ENCODE results near the gene TAB2.
A peak's percentile ranks its signal among the peaks of the same experiment; 100 is the strongest.
"Not testable (repeated sequence)": the region's sequence is repeated elsewhere in the genome, so short reads cannot be mapped to it uniquely, and the experiment has no call there.

Gene TAB2

DNA sequence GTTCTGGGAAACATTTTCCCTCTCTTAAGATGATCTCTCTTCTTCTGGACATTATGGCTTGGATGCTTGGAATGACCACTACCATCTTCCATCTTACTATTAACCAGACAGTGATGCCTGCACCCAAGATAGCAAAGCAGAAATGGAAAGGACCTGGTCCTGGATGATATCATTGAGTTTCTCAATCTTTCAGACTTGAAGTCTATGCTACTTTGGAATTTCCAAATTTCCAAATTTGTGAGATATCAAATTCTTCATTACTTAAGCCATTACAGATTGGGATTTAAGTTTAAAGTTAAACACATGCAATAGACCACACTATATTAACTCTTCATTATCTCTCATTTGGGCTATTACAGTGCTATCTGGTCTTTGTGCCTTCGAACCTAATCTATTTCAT lies 3.7 kb upstream of the TAB2 start:
- DNase-seq: no peak

DNA sequence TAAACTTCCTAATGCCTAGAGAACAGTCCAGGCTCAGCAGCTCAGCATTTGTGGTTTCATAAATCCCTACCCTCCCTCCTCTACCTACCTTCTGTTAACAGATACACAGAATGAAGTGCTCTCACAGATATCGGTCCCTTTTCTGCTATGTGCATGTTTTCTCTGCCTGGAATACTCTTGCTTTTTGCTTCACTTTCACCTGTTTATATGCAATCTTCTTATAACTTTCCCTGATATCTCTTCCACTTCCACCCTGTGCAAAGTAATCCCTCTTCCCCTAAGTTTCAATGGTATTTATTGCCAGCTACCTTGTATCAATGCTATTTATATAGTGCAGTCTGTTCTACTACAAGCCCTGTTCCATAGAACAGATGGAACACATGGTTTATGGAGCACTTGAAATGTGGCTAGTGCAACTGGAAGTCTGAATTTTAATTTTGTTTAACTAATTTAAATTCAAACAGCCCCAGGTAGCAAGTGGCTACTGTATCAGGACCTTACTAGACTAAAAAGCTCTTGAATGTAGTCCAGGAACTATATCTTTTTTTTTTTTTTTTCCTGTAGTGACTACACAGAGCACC lies 3.1 kb upstream of the TAB2 start:
- no peak for DNase-seq

DNA sequence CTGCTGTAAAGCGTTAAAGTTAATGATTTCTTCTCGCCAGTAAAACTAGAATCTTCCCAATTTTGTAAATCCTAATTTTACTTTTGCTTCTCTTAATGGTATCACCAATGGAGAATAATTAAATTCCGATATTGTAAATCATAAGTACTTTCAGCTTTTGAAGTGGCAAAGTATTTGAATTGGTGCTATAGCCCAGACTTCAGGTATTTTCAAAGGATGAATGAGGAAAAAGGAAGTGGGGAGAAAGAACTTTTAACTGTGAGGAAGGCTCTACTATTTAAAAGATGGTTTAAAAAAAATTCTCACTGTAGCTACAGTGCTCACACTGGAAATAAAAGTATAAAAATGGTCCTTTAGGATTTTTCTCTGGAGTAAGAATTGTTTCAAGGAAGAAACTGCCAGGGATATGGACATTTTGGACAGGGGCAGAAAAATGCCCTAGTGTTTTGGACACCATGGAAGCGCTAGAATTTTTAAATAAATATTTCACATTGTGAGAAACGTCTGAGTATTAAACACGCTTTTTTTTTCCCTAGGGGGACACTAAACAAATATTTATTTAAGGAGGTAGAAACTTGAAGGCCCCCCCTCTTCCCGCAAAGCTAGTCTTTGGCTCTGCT lies 1.3 kb upstream of the TAB2 start:
- no peak for DNase-seq

DNA sequence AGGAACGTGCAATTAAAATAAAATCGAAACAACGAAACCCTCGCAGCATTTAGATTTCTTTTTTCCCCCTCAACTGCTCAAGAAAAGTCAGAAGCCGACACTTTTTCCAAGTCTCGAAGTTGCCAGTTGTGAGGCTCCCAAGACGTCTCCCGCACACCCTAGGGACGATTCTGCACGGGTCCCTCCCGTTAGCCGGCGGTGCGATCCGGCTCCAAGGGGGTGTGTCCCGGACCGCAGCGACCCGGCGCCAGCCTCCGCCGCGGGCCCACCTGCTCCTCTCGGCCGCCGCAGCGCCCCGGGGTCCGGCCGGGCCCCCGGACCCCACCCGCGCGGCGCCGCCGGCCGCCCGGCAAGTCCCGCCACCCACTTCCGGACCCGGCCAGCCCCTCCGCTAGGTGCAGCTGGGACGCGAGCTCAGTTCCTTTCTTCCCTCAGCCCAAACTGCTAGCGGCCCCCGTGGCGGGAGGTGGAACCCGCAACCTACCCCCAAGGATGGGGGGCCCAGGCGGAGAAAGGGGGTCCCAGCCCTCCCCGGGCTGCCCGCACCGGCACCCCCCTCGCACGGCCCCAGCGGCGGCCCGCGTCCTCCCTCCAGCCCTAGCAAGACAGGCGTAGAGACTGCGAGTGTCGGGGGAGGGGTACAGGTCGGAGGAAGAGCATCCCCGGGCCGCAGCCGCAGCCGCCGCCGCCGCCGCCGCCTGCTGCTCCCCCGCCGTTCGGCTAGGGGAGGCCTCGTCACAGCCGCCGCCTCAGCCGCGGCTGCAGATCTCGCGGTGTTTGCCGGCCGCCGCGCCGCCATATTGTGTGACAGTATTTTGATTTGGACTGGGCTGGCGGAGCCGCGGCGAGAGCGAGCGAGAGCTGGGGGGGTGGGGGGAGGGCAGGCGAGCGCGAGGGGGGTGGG lies 520 bp upstream of the TAB2 start:
- DNase-seq: peak; percentile 92

DNA sequence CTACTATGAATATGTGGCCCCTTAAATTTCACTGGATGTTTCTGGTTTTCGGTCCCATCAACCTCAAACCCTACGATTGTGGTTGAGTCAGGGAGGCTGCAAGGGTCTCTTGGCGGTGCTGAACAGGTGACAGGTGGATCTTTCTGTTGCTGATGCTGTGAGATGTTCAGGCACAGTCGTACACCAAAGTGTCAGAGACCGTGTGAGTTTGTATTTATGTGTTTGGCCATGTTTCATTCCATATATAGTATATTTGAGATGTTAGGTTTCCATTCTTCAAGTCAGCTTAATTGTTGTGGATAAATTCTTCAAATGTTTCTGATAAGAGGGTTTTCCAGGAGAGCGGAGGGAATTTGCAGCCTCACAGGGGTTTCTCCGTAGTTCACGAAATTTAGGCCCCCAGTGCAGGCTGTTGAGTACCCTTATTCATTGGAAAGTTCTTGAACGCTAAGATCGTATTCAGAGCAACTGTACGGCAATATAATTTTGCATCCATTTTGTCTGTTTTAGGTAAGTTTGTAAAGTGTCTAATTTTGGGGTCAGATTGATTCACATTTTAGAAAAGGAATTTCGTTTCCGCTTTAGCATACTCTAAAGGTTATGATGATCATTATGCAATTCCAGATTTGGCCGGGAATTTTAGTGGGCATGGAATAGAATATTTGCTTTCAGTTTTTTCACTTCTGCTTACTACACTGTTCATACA lies 1.2 kb downstream of the TAB2 start:
- peak; percentile 37 for DNase-seq

DNA sequence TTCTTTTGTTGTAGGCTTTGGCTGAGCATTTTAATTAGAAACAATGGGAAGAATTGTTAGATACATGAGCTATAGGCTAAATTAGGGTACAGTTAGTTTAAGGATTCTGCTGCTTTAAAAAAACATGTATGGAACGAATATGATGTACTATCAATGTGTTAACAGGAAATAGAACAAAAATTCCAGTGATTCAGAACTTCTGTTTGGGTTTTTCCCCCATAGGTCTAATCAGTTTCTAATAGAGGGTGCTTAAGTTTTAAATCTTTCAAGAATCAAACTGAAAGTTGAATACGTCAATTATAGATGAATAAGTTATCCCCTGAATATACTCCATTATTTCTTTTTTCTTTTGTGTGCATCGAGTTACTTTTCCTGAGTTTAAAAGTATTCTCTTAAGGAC lies 1.9 kb downstream of the TAB2 start:
- DNase-seq: no peak

DNA sequence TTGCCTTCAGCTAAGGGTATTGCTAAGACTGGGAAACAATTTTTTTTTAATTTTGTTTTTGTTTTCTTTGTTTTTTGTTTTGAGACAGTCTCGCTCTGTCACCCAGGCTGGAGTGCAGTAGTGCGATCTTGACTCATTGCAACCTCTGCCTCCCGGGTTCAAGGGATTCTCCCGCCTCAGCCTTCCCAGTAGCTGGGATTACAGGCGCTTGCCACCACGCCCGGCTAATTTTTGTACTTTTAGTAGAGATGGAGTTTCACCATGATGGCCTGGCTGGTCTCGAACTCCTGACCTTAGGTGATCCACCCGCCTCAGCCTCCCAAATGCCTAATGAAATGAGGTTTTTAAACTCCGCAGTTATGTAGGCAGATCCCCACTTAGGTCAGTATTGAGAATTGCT lies 2.5 kb downstream of the TAB2 start:
- not testable (repeated sequence) for DNase-seq

DNA sequence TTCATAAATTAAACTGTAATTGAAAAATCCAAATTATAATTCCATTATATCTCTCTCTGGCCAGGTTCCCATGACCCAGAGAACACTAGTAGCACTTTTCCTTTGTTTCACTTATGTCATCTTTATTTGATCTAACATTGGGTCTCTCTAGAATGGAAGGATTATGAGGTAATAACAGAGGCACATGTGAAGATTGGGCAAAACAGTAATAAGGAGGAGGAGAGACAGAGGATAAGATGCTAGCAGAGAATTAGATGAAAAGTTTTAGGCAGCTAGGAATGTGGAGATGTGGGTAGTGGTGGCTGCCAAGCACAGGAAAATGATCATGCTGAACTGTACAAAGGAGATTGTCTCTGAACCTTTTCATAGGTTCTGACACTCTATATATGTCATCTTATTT lies 3.3 kb downstream of the TAB2 start:
- peak; percentile 45 for DNase-seq

DNA sequence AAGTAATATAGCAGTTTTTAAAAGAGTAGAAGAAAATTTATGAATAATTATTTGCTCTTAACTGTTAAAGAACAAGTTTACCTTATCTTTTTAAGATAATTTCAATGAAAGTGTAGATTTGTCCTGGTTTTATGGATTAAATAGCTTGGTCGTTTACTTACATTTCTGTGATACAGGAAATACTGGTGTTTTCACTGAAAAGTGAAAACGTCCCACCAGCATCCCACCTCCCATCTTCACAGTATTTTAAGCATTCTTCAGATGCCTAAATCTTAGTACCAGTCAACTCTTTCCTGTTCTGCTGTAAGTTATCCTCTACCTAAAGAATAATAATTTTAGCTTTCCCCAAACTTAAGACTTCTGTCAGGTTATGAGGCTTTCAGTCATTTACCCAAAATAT lies 5.8 kb downstream of the TAB2 start:
- no peak for DNase-seq

DNA sequence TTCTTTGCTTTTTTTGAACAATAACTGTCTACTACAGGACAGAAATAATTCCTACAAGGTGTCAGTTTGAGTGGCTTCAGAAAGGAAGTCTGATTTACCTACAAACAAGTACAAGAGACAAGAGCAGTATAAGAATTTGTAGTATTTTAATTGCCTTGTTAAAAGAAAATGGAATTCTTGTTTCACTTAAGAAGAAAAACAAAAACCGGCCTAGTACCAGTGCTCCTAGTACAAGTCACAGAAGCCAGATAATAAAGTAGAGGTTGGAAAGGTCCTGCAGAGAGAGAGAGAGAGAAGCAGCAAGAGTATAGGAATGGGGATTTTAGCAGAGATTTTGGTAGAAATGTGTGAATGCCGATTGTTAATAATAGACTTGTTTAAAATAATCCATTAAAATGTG lies 6.4 kb downstream of the TAB2 start:
- DNase-seq: no peak

DNA sequence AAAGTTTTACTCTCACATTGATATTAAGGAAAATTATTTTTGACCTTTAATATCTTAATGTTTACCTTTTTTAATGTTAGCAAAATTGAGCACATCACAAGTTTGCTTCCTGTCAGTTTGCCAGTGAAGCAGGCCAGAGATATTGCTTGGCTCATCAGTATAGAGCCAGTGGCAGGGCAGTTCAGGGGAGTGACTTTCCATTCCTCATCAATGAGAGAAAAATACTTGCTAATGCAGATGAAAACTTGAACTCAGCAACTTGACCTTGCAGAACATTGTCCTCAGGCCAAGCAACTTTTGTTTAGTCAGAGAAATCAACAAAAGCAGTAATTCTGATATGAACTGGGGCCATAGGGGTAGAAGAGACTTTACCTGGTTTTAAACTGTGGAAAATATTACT lies 6.9 kb downstream of the TAB2 start:
- no peak for DNase-seq

DNA sequence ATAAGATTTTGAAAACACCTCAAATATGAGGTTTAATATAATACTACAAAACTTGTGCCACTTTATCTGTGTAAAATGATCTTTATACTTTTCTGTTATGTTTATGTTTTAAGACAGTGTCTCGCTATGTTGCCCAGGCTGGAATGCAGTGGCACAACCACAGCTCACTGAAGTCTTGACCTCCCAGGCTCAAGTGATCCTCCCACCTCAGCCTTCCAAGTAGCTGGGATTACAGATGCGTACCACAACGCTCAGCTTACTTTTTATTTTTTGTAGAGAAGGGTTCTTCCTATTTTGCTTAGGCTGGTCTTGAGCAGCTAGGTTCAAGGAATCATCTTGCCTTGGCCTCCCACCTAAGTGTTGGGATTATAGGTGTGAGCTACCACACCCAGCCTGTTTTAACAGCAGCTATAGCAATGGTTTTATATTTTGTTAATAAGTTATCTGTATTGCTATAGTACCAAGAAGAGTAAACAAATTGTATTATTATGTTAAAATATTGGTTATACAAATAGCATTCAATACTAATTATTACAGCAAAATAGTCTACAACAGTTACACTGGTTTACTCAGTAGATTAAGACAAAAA lies 8.2 kb downstream of the TAB2 start:
- no peak for DNase-seq

DNA sequence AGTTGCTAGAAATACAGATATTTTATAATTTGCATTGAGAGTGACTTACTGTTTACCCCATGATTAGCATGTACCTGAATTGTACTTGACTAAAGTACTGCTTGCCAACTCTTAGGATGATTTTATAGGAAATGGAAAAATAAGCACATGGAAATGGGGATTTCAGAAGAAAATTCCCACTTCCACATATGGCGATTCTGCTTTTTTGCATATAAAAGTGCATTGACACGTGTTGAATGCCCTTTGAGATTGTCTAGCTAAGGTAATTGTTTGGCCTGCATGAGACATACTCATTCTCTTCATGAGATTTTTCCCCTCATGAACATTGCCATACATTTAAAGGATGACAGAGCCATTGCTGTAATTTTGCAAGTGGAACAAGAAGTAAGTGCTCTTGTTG lies 10.1 kb downstream of the TAB2 start:
- no peak for DNase-seq

DNA sequence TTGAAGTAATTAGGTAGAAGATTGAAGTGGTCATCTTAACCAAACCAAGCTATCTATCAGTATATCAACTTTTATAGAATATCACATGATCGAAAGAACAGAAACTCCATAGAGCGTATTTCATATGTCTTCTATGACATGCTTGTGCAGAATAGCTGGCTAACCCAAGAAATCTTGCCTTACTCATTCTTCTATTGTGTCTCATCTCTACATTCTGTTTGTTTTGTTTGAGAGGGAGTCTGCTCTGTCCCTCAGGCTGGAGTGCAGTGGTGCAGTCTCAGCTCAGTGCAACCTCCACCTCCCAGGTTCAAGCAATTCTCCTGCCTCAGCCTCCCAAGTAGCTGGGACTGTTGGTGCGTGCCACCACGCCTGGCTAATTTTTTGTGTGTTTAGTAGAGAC lies 10.6 kb downstream of the TAB2 start:
- DNase-seq: no peak

DNA sequence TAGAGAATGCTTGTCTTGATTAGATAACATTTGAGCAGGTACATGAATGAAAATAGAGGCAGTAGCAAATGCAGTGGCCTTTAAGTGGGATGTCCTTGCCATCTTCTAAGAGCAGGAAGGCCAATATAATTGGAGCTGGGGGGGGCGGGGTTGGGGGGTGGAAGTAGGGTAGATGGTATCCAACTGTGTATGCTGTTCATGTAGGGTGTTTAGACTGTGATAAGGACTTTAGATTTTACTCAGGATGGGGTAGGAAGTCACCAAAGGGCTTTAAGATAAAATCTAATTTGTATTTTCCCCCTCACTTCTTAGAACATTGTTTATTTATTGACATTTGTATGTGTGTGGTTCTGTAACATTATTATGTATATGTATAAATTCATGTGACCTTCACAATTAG lies 12.0 kb downstream of the TAB2 start:
- DNase-seq: no peak

DNA sequence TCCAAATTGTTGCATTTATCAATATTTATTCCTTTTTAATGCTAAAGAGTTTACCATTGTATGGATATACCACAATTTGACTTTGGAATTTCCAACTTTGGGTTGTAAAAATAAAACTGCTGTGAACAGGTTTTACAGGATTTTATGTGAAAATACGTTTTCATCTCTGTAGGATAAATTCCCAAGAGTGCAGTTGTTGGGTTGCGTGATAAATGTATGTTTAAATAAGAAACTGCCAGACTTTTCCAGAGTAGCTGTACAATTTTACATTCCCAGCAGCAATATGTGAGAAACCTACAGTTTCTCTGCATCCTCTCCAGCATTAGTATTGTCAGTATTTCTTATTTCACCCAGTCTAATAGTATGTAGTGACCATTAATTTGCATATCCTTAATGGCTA lies 12.6 kb downstream of the TAB2 start:
- DNase-seq: no peak

DNA sequence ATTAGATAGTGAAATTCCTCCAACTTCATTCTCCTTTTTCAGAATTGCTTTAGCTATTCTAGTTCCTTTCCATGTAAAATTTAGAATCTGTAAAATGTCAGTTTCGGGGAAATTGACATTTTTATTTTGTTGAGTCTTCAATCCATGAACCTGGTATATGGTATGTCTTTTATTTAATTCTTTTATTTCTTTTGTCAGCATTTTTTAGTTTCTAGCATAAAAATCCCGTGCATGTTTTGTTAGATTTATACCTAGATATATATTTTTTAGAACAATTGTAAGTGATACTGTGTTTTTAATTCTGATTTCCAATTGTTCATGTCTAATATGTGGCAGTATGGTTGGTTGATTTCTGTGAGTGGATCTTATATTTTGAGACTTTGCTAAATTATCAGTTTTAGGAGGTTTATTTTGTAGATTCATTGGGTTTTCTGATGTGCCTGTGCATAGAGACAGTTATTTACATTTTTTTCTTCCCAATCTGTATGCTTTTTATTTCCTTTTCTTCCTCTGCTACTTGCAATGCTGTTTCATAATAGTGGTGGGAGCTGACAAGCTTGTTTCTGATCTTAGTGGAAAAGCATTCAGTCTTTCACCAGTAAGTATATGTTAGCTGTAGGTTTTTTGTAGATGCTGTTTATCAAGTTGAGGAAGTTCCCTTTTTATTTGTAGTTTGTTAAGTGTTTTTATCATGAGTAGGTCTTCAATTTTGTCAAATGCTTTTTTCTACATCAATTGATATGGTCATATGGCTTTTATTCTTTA lies 13.7 kb downstream of the TAB2 start:
- DNase-seq: peak; percentile 61

DNA sequence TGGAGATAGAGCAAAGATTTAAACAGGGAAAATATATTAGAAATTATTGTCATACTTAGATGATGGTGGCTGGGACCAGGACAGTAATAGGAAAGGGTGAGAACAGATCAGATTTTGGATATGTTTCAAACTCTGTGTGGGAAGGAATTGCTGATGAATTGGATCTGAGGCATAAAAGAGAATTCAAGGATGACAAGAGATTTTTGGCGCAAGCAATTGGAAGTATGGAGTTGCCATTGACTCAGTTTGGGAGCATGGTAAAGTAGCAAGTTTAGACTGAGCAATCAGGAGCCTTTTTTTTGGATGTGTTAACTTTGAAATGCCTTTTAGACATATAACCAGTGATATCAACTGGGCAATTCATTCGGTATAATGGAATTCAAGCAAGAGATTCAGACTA lies 14.4 kb downstream of the TAB2 start:
- DNase-seq: peak; percentile 34

DNA sequence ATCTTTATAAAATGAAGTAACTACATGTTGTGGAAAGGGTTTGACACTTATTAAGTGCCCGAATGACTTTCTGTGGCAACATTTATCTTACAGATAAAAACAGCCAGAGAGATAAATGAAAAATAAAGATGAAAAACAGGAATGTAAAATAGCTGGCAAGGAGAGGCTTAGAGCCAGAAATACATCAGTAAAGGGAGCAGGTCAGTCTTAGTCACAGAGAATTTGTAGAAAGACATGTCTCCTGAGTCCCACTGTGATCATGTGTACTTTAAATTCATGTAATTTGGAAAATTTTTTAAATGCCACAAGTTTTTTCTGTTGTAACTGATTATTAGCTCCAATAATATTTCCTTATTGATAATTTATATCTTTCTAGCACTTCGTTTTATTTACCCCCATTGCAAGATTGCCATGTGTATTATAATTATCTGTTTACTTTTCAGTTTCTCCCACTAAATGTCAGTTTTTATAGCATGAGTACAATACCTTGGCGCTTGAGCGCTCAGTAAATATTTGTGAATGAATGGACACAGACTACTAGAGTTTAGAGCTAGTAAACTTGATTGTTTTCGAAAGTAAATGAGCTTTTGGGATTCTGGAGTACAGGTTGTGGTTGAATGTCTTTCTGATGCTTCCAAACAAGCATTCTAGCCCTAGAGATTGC lies 15.2 kb downstream of the TAB2 start:
- no peak for DNase-seq

DNA sequence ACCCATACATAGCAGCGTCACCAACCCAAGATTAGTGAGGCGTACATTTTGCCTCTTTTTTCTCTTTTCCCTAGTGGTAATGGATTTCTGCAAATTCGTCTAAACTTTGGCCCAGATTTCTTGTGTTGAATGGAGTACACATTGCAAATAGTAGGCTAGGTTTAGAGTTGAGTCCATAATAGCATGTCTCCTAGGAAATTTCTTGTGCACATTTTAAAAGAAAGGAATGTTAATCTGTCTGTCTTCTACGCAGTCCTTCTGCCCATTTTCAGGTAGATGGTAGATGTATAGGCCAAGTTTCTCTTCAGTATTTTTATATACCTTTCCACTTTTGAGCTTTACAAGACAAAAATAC lies 15.7 kb downstream of the TAB2 start:
- no peak for DNase-seq

DNA sequence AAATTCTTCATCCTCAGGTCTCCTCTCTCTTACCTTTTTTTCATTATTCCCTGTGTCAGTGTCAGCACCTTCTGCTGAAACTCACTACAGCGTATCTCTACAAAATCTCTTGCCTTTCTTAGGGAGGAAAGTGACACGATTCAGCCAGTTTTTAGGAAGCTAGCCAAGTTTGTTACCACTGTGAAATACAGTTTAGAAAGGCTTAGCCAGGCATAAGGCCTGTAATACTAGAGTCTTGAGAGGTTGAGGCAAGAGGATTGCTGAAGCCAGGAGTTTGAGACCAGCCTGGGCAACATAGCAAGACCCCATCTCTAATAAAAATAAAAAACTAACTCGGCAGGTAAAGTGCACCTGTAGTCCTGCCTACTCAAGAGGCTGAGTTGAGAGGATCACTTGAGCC lies 16.7 kb downstream of the TAB2 start:
- peak; percentile 41 for DNase-seq

DNA sequence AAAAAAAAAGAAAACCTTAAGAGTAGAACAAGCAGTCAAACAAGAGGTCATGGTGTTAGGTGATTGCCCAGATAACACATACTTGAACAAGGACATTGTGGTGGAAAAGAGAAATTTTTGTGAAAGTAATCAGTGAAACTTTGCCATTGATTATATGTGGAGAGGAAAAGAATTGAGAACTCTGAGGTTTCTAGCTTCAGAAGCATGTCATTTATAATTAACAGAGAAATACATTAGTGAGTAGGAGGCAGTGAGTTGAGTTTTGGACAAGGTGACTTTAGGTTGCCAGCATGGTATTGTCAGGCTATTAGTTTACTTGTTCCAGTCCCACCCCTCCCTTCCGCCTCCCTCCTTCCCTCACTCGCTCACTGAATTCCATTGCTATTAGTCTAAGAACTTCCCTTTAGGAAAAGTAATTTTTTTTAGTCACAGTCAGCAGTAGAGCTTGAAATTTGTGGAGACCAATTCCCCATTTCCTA lies 17.2 kb downstream of the TAB2 start:
- peak; percentile 88 for DNase-seq

All from NCI-H226 (cell line).